ENCODE results near the gene FOXF1. TPM values are rescaled to one million over a fixed set of nuclear protein-coding genes. Genes with fewer than 3 reads are reported as not detected.

FOXF1 gene
- total and polyA plus RNA-seq, 2 of the 13 experiments (the other 11 are each of a cell fraction or from before 2014, with no cell fraction given): not detected

DNA sequence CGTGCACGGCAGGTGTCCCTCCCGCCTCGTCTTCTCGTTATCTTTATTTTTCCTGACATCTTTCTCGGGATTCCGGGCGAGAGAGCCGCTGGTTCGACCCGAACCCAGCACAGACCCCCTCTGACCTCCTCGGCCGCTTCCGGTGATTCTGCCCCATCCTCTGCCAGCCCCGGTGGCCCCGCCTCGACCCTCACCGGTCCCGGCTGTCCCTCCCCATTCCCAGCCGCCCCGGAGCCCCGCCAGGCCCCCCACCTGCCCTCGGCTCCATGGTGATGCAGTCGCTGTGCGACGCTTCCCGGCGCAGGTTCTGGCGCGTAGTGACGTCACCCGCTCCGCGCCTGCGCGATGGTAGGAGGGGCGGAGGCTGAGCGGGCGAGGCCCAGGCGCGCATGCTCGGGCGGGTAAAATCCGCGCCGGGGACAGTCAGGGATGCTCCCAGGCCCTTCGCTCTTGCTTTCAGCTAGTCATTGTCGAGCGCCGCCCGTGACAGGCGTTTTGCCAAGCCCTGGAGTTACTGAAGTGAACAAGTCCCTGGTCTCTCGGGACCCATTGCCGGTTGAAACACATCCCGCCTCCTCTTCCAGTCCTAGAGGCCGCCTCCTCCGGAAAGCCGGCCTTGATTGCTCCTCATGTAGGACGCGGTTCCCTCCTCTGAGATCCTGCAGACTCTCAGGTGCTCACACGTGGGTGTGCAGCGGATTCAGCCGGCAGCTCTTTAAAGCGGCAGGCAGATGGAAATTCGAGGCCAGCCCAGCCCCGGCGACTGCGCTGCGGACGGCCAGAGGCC is 44.8 kb downstream of the FOXF1 start, which contains the start of gene MTHFSD (continued):
- TF ChIP-seq ZNF496 (CRISPR knock-in tag; IDR thresholded peaks at IDR 0.05; ENCODE audit: insufficient replicate concordance) (no peak), YY1 (IDR thresholded peaks at IDR 0.05; ENCODE audit: insufficient read depth, insufficient replicate concordance, low read depth, low read length) (peak; percentile 77), FIP1L1 (IDR thresholded peaks at IDR 0.05; ENCODE audit: borderline replicate concordance, insufficient read depth, low read depth, low read length) (no peak), ZNF589 (CRISPR knock-in tag; conservative IDR thresholded peaks at IDR 0.05) (0 out of 2 replicates have a peak, but pooled peaks have one; percentile 11), ESRRA (CRISPR knock-in tag; IDR thresholded peaks at IDR 0.05; ENCODE audit: low read depth) (peak; percentile 64; the same call in 1 of the 2 replicates), RXRB (CRISPR knock-in tag; IDR thresholded peaks at IDR 0.05; ENCODE audit: borderline replicate concordance) (peak; percentile 40; the same call in 1 of the 2 replicates), ZNF121 (CRISPR knock-in tag; IDR thresholded peaks at IDR 0.05) (peak; percentile 43; the same call in 1 of the 2 replicates), PHF5A (CRISPR knock-in tag; IDR thresholded peaks at IDR 0.05; ENCODE audit: low read depth, unreplicated experiment) (no peak), SAP130 (CRISPR knock-in tag; IDR thresholded peaks at IDR 0.05; ENCODE audit: low read depth) (peak; percentile 84), ZNF7 (CRISPR knock-in tag; IDR thresholded peaks at IDR 0.05) (no peak), ZNF12 (CRISPR knock-in tag; IDR thresholded peaks at IDR 0.05) (peak; percentile 55; the same call in 1 of the 2 replicates), BRD4 (CRISPR knock-in tag; IDR thresholded peaks at IDR 0.05) (no peak), SSRP1 (CRISPR knock-in tag; IDR thresholded peaks at IDR 0.05) (no peak), KLF11 (CRISPR knock-in tag; IDR thresholded peaks at IDR 0.05) (peak; percentile 74; the same call in 1 of the 2 replicates), EP300 (IDR thresholded peaks at IDR 0.05; ENCODE audit: low read depth in 2 of 2, low read length in 2 of 2) (no peak), EP300 (CRISPR knock-in tag; IDR thresholded peaks at IDR 0.05; ENCODE audit: borderline replicate concordance) (no peak; the same call in 1 of the 2 replicates), JUND (CRISPR knock-in tag; IDR thresholded peaks at IDR 0.05) (no peak), ZNF563 (CRISPR knock-in tag; IDR thresholded peaks at IDR 0.05) (peak; percentile 50; the same call in 1 of the 2 replicates), RBAK (CRISPR knock-in tag; IDR thresholded peaks at IDR 0.05) (no peak), ZNF547 (CRISPR knock-in tag; IDR thresholded peaks at IDR 0.05) (peak; percentile 90; the same call in 1 of the 2 replicates), KDM5B (CRISPR knock-in tag; IDR thresholded peaks at IDR 0.05; ENCODE audit: borderline replicate concordance) (peak; percentile 84), ZNF577 (CRISPR knock-in tag; IDR thresholded peaks at IDR 0.05; ENCODE audit: borderline replicate concordance, low read depth) (no peak)
- TF ChIP-seq, protein P1, sequence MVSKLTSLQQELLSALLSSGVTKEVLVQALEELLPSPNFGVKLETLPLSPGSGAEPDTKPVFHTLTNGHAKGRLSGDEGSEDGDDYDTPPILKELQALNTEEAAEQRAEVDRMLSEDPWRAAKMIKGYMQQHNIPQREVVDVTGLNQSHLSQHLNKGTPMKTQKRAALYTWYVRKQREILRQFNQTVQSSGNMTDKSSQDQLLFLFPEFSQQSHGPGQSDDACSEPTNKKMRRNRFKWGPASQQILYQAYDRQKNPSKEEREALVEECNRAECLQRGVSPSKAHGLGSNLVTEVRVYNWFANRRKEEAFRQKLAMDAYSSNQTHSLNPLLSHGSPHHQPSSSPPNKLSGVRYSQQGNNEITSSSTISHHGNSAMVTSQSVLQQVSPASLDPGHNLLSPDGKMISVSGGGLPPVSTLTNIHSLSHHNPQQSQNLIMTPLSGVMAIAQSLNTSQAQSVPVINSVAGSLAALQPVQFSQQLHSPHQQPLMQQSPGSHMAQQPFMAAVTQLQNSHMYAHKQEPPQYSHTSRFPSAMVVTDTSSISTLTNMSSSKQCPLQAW (CRISPR knock-in tag; IDR thresholded peaks at IDR 0.05): peak; percentile 84
- TF ChIP-seq, protein P2, sequence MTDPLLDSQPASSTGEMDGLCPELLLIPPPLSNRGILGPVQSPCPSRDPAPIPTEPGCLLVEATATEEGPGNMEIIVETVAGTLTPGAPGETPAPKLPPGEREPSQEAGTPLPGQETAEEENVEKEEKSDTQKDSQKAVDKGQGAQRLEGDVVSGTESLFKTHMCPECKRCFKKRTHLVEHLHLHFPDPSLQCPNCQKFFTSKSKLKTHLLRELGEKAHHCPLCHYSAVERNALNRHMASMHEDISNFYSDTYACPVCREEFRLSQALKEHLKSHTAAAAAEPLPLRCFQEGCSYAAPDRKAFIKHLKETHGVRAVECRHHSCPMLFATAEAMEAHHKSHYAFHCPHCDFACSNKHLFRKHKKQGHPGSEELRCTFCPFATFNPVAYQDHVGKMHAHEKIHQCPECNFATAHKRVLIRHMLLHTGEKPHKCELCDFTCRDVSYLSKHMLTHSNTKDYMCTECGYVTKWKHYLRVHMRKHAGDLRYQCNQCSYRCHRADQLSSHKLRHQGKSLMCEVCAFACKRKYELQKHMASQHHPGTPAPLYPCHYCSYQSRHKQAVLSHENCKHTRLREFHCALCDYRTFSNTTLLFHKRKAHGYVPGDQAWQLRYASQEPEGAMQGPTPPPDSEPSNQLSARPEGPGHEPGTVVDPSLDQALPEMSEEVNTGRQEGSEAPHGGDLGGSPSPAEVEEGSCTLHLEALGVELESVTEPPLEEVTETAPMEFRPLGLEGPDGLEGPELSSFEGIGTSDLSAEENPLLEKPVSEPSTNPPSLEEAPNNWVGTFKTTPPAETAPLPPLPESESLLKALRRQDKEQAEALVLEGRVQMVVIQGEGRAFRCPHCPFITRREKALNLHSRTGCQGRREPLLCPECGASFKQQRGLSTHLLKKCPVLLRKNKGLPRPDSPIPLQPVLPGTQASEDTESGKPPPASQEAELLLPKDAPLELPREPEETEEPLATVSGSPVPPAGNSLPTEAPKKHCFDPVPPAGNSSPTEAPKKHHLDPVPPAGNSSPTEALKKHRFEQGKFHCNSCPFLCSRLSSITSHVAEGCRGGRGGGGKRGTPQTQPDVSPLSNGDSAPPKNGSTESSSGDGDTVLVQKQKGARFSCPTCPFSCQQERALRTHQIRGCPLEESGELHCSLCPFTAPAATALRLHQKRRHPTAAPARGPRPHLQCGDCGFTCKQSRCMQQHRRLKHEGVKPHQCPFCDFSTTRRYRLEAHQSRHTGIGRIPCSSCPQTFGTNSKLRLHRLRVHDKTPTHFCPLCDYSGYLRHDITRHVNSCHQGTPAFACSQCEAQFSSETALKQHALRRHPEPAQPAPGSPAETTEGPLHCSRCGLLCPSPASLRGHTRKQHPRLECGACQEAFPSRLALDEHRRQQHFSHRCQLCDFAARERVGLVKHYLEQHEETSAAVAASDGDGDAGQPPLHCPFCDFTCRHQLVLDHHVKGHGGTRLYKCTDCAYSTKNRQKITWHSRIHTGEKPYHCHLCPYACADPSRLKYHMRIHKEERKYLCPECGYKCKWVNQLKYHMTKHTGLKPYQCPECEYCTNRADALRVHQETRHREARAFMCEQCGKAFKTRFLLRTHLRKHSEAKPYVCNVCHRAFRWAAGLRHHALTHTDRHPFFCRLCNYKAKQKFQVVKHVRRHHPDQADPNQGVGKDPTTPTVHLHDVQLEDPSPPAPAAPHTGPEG (CRISPR knock-in tag; IDR thresholded peaks at IDR 0.05): peak; percentile 92

All from HepG2 (cell line).